Cerebellar cortex (tissue), 1 donor: ENCODE measurements around the gene PNPLA2.

Experiments used
- DNase-seq: peaks from one replicate; pipeline ENCODE4 v3.0.0-alpha.2; 2015; ENCODE audit warnings: low spot score

The PNPLA2 gene

GRCh38 chr11:818396-819128 is at the start of gene PNPLA2:
TSS of gene PNPLA2 (plus strand) at chr11:818914. CDS start at chr11:819719, 805 bp downstream.
- DNase-seq: peak; percentile 66

GRCh38 chr11:769887-770641 is 48.6 kb upstream of the PNPLA2 start:
- DNase-seq: no peak

- no peak for DNase-seq
Measured at GRCh38 chr11:770642-771616, 47.8 kb upstream of the PNPLA2 start.

GRCh38 chr11:771617-772204 is 47.0 kb upstream of the PNPLA2 start:
- DNase-seq: no peak

- DNase-seq: no peak
Measured at GRCh38 chr11:772429-773390, 46.0 kb upstream of the PNPLA2 start.

GRCh38 chr11:773425-773824 is 45.3 kb upstream of the PNPLA2 start:
- no peak for DNase-seq

GRCh38 chr11:773830-774229 is 44.9 kb upstream of the PNPLA2 start:
- DNase-seq: no peak

- no peak for DNase-seq
Measured at GRCh38 chr11:774873-775592, 43.7 kb upstream of the PNPLA2 start.

GRCh38 chr11:776263-776560 is 42.5 kb upstream of the PNPLA2 start:
- no peak for DNase-seq

GRCh38 chr11:776561-777287 is 42.0 kb upstream of the PNPLA2 start:
- DNase-seq: no peak

- DNase-seq: peak; percentile 77
Measured at GRCh38 chr11:777288-778255, 41.1 kb upstream of the PNPLA2 start, which contains the start of gene GATD1. TSS of gene GATD1 (minus strand) at chr11:777487. CDS start at chr11:777462, 25 bp downstream.

- no peak for DNase-seq
Measured at GRCh38 chr11:778976-779954, 39.4 kb upstream of the PNPLA2 start.

- DNase-seq: no peak
Measured at GRCh38 chr11:779955-780532, 38.7 kb upstream of the PNPLA2 start.

- DNase-seq: no peak
Measured at GRCh38 chr11:782264-783174, 36.2 kb upstream of the PNPLA2 start.

GRCh38 chr11:783581-784015 is 35.1 kb upstream of the PNPLA2 start:
- DNase-seq: peak; percentile 96
